Measurements from ENCODE around the gene MYH7.

DNA sequence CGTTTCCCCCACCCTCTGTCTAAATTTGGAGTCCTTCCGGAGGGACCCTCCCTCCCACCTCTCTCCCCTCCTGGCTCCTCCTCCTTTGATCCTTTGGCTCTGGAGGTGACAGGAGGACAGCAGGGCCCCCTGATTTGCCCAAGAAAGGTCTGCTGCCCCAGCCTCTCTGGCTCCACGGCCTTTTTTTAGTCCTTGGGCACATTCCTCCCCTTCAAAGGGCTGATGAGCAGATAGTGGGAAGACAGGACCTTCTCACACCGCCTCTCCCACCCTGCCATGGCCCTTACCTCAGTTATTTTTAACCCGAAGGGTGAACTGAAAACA lies 27.2 kb downstream of the MYH7 start:
- no peak for TF ChIP-seq POLR2AphosphoS5 (IDR thresholded peaks at IDR 0.05; ENCODE audit: low read depth, low read length)
- no peak for TF ChIP-seq TAF1 (IDR thresholded peaks at IDR 0.05; ENCODE audit: borderline replicate concordance, low read depth, low read length)
